Suprapubic skin (tissue), 4 donors: ENCODE measurements around the gene IPMK. TPM values are rescaled to one million over a fixed set of nuclear protein-coding genes. Genes with fewer than 3 reads are reported as not detected.

ENCODE experiments used
- DNase-seq, 2 donors: peaks; one replicate each; pipeline ENCODE4 v3.0.0-alpha.2; 2019; ENCODE audit warnings: low spot score in 2 of 2
- H3K27ac ChIP-seq: fragments of 200-600 bp; sonication (generic); one replicate; pipeline ENCODE4 v1.5.1; 2019
- H3K27me3 ChIP-seq: fragments of 200-600 bp; sonication (generic); one replicate; pipeline ENCODE4 v1.5.1; 2019
- H3K36me3 ChIP-seq: fragments of 200-600 bp; sonication (generic); one replicate; pipeline ENCODE4 v1.5.1; 2019
- H3K4me1 ChIP-seq: fragments of 200-600 bp; sonication (generic); one replicate; pipeline ENCODE4 v1.5.1; 2019
- H3K4me3 ChIP-seq: fragments of 200-600 bp; sonication (generic); one replicate; pipeline ENCODE4 v1.5.1; 2019; ENCODE audit warnings: mild to moderate bottlenecking
- H3K9me3 ChIP-seq: fragments of 200-600 bp; sonication (generic); one replicate; pipeline ENCODE4 v1.5.1; 2019
- EP300 ChIP-seq: sonication (generic); formaldehyde crosslinking; IDR thresholded peaks from one replicate; pipeline ENCODE4 v1.6.1; 2017; ENCODE audit warnings: antibody characterized with exemption
- POLR2A ChIP-seq, 2 donors: fragments of 450-650 bp; IDR thresholded peaks; one replicate each; pipeline ENCODE4 v1.6.1; 2017; ENCODE audit warnings: antibody characterized with exemption in 2 of 2, mild to moderate bottlenecking in 2 of 2, moderate library complexity in 2 of 2
- POLR2AphosphoS5 ChIP-seq, 3 donors: sonication (generic); formaldehyde crosslinking; IDR thresholded peaks; one replicate each; pipeline ENCODE4 v1.6.1; 2017; ENCODE audit warnings: antibody characterized with exemption in 3 of 3
- WGBS: methylation state at CpG from one replicate; pipeline ENCODE4 v1.1.5; 2018; 5-methylcytosine and 5-hydroxymethylcytosine counted together
- total RNA-seq, 4 donors: library from RNA; depleted of rRNA; stranded (reverse); fragments of >200 nt; gene quantifications; one replicate each; pipeline ENCODE4 v1.1.0, GENCODE V29; 2016
- TF ChIP-seq, protein P1 (sequence below), 2 donors: fragments of 200-600 bp in 1 of 2; fragments of 450-650 bp in 1 of 2; sonication (generic) in 1 of 2; IDR thresholded peaks; one replicate each; pipeline ENCODE4 v1.5.1; 2016 to 2019; ENCODE audit warnings: antibody characterized with exemption in 2 of 2, mild to moderate bottlenecking in 1 of 2, moderate library complexity in 1 of 2

Gene IPMK
- total RNA-seq, 4 donors from 2014 or later: 11.2 to 16.6 (median 14.3) TPM

GRCh38 chr10:58268454-58268945, 806 bp upstream of the IPMK start:
- no peak for DNase-seq
- Histone ChIP-seq H3K27ac (peak overlapping the region; percentile 99), H3K27me3 (no peaks in the 10 kb centered on the region), H3K4me1 (peaks cover 51% of the 10 kb centered on the region), H3K9me3 (no peaks in the 10 kb centered on the region), H3K4me3 (peak overlapping the region; percentile 86), H3K36me3 (no peaks in the 10 kb centered on the region)
- WGBS: 1% methylated on average over 13 of the region's 13 CpGs
- TF ChIP-seq, protein P1, sequence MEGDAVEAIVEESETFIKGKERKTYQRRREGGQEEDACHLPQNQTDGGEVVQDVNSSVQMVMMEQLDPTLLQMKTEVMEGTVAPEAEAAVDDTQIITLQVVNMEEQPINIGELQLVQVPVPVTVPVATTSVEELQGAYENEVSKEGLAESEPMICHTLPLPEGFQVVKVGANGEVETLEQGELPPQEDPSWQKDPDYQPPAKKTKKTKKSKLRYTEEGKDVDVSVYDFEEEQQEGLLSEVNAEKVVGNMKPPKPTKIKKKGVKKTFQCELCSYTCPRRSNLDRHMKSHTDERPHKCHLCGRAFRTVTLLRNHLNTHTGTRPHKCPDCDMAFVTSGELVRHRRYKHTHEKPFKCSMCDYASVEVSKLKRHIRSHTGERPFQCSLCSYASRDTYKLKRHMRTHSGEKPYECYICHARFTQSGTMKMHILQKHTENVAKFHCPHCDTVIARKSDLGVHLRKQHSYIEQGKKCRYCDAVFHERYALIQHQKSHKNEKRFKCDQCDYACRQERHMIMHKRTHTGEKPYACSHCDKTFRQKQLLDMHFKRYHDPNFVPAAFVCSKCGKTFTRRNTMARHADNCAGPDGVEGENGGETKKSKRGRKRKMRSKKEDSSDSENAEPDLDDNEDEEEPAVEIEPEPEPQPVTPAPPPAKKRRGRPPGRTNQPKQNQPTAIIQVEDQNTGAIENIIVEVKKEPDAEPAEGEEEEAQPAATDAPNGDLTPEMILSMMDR (IDR thresholded peaks at IDR 0.05): no peak
- no peak for TF ChIP-seq EP300
- TF ChIP-seq POLR2AphosphoS5 (IDR thresholded peaks at IDR 0.05): no peak
- no peak for TF ChIP-seq POLR2A (IDR thresholded peaks at IDR 0.05)

DNA sequence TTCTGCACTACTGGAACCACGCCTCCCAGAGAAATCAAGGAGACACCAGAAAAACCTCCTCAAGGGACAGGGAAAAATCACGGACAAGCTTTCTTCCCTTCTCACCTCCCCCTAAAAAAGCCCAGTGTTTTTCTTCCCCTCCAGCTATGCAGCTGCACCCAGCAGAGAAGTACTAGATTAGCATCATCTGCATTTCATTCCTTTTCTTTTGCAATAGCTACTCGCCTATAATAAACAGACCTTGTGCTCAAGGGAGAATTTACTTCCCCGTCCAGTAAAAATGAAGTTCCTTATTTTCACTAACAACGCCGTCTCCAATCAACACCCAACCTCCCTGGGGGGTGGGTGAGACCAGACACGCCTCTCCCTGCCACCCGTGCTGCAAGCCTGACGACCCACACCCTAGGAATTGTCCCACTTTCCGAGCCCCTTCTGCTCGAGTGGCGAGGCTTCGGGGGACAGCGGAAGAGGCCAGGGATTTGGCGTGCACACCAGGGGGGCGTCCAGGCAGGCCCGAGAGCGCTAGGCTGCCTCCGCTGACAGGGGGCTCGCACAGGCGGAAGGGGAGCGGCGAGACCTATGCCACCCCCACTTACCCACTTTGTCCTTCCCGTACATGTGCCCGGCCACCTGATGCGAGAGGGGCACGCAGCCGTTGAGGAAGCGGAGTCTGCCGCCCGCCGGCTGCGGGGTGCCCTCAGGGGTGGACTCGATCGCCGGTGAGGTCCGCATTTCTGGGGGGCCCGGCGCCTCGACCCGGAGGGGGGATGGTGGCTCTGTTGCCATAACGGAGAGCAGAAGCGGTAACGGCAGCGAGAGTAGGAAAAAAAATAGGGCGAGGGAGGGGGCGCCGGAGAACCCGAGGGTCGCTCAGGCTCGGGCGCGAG, 625 bp downstream of the IPMK start:
- H3K4me1 ChIP-seq: peaks cover 58% of the 10 kb centered on the region
- TF ChIP-seq POLR2A (IDR thresholded peaks at IDR 0.05) (peak in 1 of 2 donors; percentile 41), EP300 (no peak), POLR2AphosphoS5 (IDR thresholded peaks at IDR 0.05) (peak in 2 of 3 donors; percentile 11 to 89)
- TF ChIP-seq, protein P1 (IDR thresholded peaks at IDR 0.05): no peak
- WGBS: under 1% methylated on average over 52 of the region's 53 CpGs
- H3K9me3 ChIP-seq: no peaks in the 10 kb centered on the region
- H3K36me3 ChIP-seq: no peaks in the 10 kb centered on the region
- no peaks in the 10 kb centered on the region for H3K27me3 ChIP-seq
- H3K4me3 ChIP-seq: peak overlapping the region; percentile 86
- peak; percentile 87 to 88 for DNase-seq
- peak overlapping the region; percentile 99 for H3K27ac ChIP-seq

- H3K4me1 ChIP-seq: peaks cover 58% of the 10 kb centered on the region
- DNase-seq: no peak
- H3K27me3 ChIP-seq: no peaks in the 10 kb centered on the region
Measured at GRCh38 chr10:58266003-58266825, 1.5 kb downstream of the IPMK start.

GRCh38 chr10:58265249-58265648, 2.4 kb downstream of the IPMK start:
- TF ChIP-seq POLR2A (IDR thresholded peaks at IDR 0.05) (no peak), EP300 (no peak), POLR2AphosphoS5 (IDR thresholded peaks at IDR 0.05) (no peak)
- TF ChIP-seq, protein P1 (IDR thresholded peaks at IDR 0.05): no peak
- no peaks in the 10 kb centered on the region for H3K27me3 ChIP-seq
- H3K27ac ChIP-seq: peak overlapping the region; percentile 99
- no peak for DNase-seq
- H3K4me1 ChIP-seq: peaks cover 52% of the 10 kb centered on the region
- H3K36me3 ChIP-seq: no peaks in the 10 kb centered on the region
- no peaks in the 10 kb centered on the region for H3K9me3 ChIP-seq
- 28% methylated on average over 1 of the region's 1 CpG for WGBS
- H3K4me3 ChIP-seq: peak overlapping the region; percentile 86

More at GRCh38 chr10:58266003-58266825, 1.5 kb downstream of the IPMK start:
- 3% methylated on average over 14 of the region's 14 CpGs for WGBS
- Histone ChIP-seq H3K4me3 (peak overlapping the region; percentile 86), H3K36me3 (no peaks in the 10 kb centered on the region), H3K9me3 (no peaks in the 10 kb centered on the region), H3K27ac (peak overlapping the region; percentile 99)
- TF ChIP-seq, protein P1 (IDR thresholded peaks at IDR 0.05): no peak
